Liver (tissue), 9 donors: ENCODE results near the gene FGF12. TPM values are rescaled to one million over a fixed set of nuclear protein-coding genes. Genes with fewer than 3 reads are reported as not detected.

Experiments used
- DNase-seq: peaks from one replicate; pipeline ENCODE4 v3.0.0-alpha.2; 2017; ENCODE audit warnings: low spot score
- H3K27ac ChIP-seq, 2 donors: one replicate each; pipeline ENCODE4 v1.7.0; 2013; ENCODE audit warnings: inconsistent platforms in 2 of 2, low read length in 2 of 2, control low read depth in 1 of 2, low read depth in 1 of 2, mild to moderate bottlenecking in 1 of 2
- H3K27me3 ChIP-seq, 4 donors: one replicate each; pipeline versions ENCODE4 v1.6.1 to v1.7.0; 2013; ENCODE audit warnings: low read length in 3 of 4, inconsistent platforms in 1 of 4, mild to moderate bottlenecking in 1 of 4, moderate library complexity in 1 of 4; ENCODE audit not compliant: control insufficient read depth in 4 of 4, insufficient read depth in 4 of 4
- H3K36me3 ChIP-seq, 4 donors: one replicate each; pipeline versions ENCODE4 v1.6.1 to v1.7.0; 2013; ENCODE audit warnings: low read length in 3 of 4, mild to moderate bottlenecking in 3 of 4, low read depth in 1 of 4, moderate library complexity in 1 of 4; ENCODE audit not compliant: control insufficient read depth in 4 of 4, insufficient read depth in 3 of 4
- H3K4me1 ChIP-seq, 4 donors: one replicate each; pipeline versions ENCODE4 v1.6.1 to v1.7.0; 2013; ENCODE audit warnings: low read length in 3 of 4, mild to moderate bottlenecking in 3 of 4, moderate library complexity in 1 of 4; ENCODE audit not compliant: control insufficient read depth in 4 of 4, insufficient read depth in 4 of 4
- H3K4me3 ChIP-seq, 3 donors: one replicate each; pipeline versions ENCODE4 v1.6.1 to v1.7.0; 2013; ENCODE audit warnings: low read length in 3 of 3, control low read depth in 1 of 3, low read depth in 1 of 3, mild to moderate bottlenecking in 1 of 3
- H3K9ac ChIP-seq, 2 donors: one replicate each; pipeline ENCODE4 v1.7.0; 2013; ENCODE audit warnings: low read length in 2 of 2, mild to moderate bottlenecking in 2 of 2, moderate library complexity in 2 of 2, control low read depth in 1 of 2, low read depth in 1 of 2
- H3K9me3 ChIP-seq, 4 donors: one replicate each; pipeline versions ENCODE4 v1.6.1 to v1.7.0; 2013; ENCODE audit warnings: low read length in 3 of 4; ENCODE audit not compliant: control insufficient read depth in 4 of 4
- EGR1 ChIP-seq, 2 donors: IDR thresholded peaks; 2 replicates each; pipeline ENCODE4 v1.6.1; 2016 to 2018; ENCODE audit warnings: antibody characterized with exemption in 2 of 2, low read depth in 2 of 2
- FOXA1 ChIP-seq: IDR thresholded peaks from 2 replicates; pipeline ENCODE4 v1.6.1; 2016; ENCODE audit warnings: antibody characterized with exemption
- FOXA2 ChIP-seq: IDR thresholded peaks from 2 replicates; pipeline ENCODE4 v1.6.1; 2016; ENCODE audit warnings: antibody characterized with exemption
- GABPA ChIP-seq, 2 donors: IDR thresholded peaks in 1 of 2; conservative IDR thresholded peaks in 1 of 2; 2 replicates each; pipeline ENCODE4 v1.6.1; 2016; ENCODE audit warnings: antibody characterized with exemption in 2 of 2, mild to moderate bottlenecking in 1 of 2, moderate library complexity in 1 of 2
- HNF4A ChIP-seq, 2 donors: conservative IDR thresholded peaks; 2 replicates each; pipeline ENCODE4 v1.6.1; 2016; ENCODE audit warnings: antibody characterized with exemption in 2 of 2, mild to moderate bottlenecking in 2 of 2
- JUND ChIP-seq, 2 donors: IDR thresholded peaks; 2 replicates each; pipeline ENCODE4 v1.6.1; 2016; ENCODE audit warnings: antibody characterized with exemption in 2 of 2
- NR2F2 ChIP-seq: IDR thresholded peaks from 2 replicates; pipeline ENCODE4 v1.6.1; 2016; ENCODE audit warnings: antibody characterized with exemption
- RAD21 ChIP-seq, 2 donors: IDR thresholded peaks; 2 replicates each; pipeline ENCODE4 v1.6.1; 2016; ENCODE audit warnings: antibody characterized with exemption in 2 of 2, mild to moderate bottlenecking in 2 of 2
- RXRA ChIP-seq, 2 donors: IDR thresholded peaks; 2 replicates each; pipeline ENCODE4 v1.6.1; 2017 to 2018; ENCODE audit warnings: antibody characterized with exemption in 2 of 2, mild to moderate bottlenecking in 1 of 2
- SP1 ChIP-seq: IDR thresholded peaks from 2 replicates; pipeline ENCODE4 v1.6.1; 2018; ENCODE audit warnings: antibody characterized with exemption, mild to moderate bottlenecking
- TAF1 ChIP-seq: conservative IDR thresholded peaks from 2 replicates; pipeline ENCODE4 v1.6.1; 2016; ENCODE audit warnings: antibody characterized with exemption, mild to moderate bottlenecking
- YY1 ChIP-seq: IDR thresholded peaks from 2 replicates; pipeline ENCODE4 v1.6.1; 2016; ENCODE audit warnings: antibody characterized with exemption, mild to moderate bottlenecking
- WGBS: extraction: QIAGEN DNeasy Blood & Tissue Kit; methylation state at CpG from one replicate; pipeline ENCODE4 v1.1.7; 2013; 5-methylcytosine and 5-hydroxymethylcytosine counted together
- polyA plus RNA-seq, 2 donors: library from polyadenylated mRNA; stranded (reverse) in 1 of 2; unstranded in 1 of 2; fragments of 200-250 nt in 1 of 2; fragments of >200 nt in 1 of 2; fragmentation: Nextera tagmentation in 1 of 2; extraction: Ambion mirVana in 1 of 2; gene quantifications; one replicate each; pipeline versions ENCODE4 v1.2.1 to v1.2.3, GENCODE V29; 2013 to 2015
- total RNA-seq, 2 donors: library from RNA; depleted of rRNA; stranded (reverse); fragments of >200 nt; gene quantifications; one replicate each; pipeline ENCODE4 v1.2.3, GENCODE V29; 2014
- TF ChIP-seq, protein P1 (sequence below): IDR thresholded peaks from 2 replicates; pipeline ENCODE4 v1.6.1; 2016; ENCODE audit warnings: antibody characterized with exemption
- TF ChIP-seq, protein P2 (sequence below): IDR thresholded peaks from 2 replicates; pipeline ENCODE4 v1.6.1; 2016; ENCODE audit warnings: antibody characterized with exemption
- TF ChIP-seq, protein P3 (sequence below): IDR thresholded peaks from 2 replicates; pipeline ENCODE4 v1.6.1; 2016; ENCODE audit warnings: antibody characterized with exemption, mild to moderate bottlenecking
- TF ChIP-seq, protein P4 (sequence below): IDR thresholded peaks from 2 replicates; pipeline ENCODE4 v1.6.1; 2016; ENCODE audit warnings: antibody characterized with exemption
- TF ChIP-seq, protein P5 (sequence below): fragments of 150-350 bp; IDR thresholded peaks from 2 replicates; pipeline ENCODE4 v1.5.1; 2017; ENCODE audit warnings: improper control_type of control experiment, low read depth, low read length; ENCODE audit not compliant: missing input control
- donor health status: healthy.
- donor health status: healthy.
- donor health status: healthy.
- donor health status: healthy.
- donor health status: healthy.

FGF12 gene
- total and polyA plus RNA-seq, 4 donors, result 0.11 to 0.59 (median 0.19) TPM

DNA sequence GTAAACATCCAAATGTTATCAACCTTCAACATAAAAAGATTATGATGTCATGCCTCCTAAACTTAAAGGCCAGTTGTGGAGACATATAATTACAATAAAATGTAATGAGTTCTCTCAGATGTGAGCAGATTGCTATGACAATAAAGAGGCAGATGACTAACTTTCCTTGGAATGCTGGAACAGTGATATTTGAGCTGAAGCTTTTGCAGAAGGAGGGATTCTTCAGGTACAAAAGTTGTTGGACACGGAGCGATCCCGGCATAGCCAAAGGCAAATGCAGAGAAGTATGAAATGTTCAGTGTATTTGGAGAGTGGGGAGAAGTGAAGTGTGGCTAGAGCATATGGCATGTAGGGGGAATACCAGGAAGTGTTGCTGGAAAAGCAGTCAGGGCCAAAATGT lies 520.1 kb downstream of the FGF12 start:
- Histone ChIP-seq H3K4me1 (no peaks in the 10 kb centered on the region), H3K9me3 (no peaks in the 10 kb centered on the region), H3K9ac (no peak overlapping the region), H3K36me3 (no peaks in the 10 kb centered on the region), H3K27me3 (peaks cover 0 to 11% (median 0%) of the 10 kb centered on the region in 4 donors), H3K4me3 (no peak overlapping the region), H3K27ac (no peak overlapping the region)
- no peak for DNase-seq
- 97% methylated on average over 3 of the region's 3 CpGs for WGBS
- no peak for TF ChIP-seq SP1
- TF ChIP-seq, protein P1, sequence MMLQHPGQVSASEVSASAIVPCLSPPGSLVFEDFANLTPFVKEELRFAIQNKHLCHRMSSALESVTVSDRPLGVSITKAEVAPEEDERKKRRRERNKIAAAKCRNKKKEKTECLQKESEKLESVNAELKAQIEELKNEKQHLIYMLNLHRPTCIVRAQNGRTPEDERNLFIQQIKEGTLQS, result no peak
- TF ChIP-seq RXRA (IDR thresholded peaks at IDR 0.05), result no peak
- TF ChIP-seq, protein P2, sequence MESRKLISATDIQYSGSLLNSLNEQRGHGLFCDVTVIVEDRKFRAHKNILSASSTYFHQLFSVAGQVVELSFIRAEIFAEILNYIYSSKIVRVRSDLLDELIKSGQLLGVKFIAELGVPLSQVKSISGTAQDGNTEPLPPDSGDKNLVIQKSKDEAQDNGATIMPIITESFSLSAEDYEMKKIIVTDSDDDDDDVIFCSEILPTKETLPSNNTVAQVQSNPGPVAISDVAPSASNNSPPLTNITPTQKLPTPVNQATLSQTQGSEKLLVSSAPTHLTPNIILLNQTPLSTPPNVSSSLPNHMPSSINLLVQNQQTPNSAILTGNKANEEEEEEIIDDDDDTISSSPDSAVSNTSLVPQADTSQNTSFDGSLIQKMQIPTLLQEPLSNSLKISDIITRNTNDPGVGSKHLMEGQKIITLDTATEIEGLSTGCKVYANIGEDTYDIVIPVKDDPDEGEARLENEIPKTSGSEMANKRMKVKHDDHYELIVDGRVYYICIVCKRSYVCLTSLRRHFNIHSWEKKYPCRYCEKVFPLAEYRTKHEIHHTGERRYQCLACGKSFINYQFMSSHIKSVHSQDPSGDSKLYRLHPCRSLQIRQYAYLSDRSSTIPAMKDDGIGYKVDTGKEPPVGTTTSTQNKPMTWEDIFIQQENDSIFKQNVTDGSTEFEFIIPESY, result no peak
- TF ChIP-seq, protein P3, sequence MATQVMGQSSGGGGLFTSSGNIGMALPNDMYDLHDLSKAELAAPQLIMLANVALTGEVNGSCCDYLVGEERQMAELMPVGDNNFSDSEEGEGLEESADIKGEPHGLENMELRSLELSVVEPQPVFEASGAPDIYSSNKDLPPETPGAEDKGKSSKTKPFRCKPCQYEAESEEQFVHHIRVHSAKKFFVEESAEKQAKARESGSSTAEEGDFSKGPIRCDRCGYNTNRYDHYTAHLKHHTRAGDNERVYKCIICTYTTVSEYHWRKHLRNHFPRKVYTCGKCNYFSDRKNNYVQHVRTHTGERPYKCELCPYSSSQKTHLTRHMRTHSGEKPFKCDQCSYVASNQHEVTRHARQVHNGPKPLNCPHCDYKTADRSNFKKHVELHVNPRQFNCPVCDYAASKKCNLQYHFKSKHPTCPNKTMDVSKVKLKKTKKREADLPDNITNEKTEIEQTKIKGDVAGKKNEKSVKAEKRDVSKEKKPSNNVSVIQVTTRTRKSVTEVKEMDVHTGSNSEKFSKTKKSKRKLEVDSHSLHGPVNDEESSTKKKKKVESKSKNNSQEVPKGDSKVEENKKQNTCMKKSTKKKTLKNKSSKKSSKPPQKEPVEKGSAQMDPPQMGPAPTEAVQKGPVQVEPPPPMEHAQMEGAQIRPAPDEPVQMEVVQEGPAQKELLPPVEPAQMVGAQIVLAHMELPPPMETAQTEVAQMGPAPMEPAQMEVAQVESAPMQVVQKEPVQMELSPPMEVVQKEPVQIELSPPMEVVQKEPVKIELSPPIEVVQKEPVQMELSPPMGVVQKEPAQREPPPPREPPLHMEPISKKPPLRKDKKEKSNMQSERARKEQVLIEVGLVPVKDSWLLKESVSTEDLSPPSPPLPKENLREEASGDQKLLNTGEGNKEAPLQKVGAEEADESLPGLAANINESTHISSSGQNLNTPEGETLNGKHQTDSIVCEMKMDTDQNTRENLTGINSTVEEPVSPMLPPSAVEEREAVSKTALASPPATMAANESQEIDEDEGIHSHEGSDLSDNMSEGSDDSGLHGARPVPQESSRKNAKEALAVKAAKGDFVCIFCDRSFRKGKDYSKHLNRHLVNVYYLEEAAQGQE, result no peak
- no peak for TF ChIP-seq FOXA1
- TF ChIP-seq JUND (IDR thresholded peaks at IDR 0.05), result no peak
- TF ChIP-seq YY1, result no peak
- TF ChIP-seq RAD21 (IDR thresholded peaks at IDR 0.05), result no peak
- TF ChIP-seq TAF1, result no peak
- no peak for TF ChIP-seq FOXA2
- TF ChIP-seq, protein P4, sequence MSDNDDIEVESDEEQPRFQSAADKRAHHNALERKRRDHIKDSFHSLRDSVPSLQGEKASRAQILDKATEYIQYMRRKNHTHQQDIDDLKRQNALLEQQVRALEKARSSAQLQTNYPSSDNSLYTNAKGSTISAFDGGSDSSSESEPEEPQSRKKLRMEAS, result no peak
- TF ChIP-seq HNF4A (conservative IDR thresholded peaks at IDR 0.05), result no peak
- TF ChIP-seq NR2F2, result no peak
- no peak for TF ChIP-seq EGR1 (IDR thresholded peaks at IDR 0.05; ENCODE audit: low read depth in 2 of 2)

DNA sequence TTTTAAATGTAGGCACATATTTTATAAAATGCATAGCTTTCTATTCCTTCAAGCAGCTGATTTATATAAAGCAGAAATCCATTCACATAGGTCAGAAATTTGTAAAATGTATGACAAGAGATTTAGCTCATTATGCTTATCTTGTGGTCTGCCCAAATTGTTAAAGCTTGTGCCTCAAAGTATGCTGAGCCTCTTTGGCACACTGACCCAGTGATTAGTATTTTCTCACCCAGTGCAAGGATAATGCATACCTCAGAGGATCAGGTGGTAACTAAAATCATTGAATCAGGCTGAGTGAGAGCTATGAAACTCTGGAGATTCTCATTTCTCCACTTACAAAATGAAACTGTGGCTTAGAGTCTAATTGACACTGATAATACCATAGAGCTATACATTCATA lies 533.3 kb downstream of the FGF12 start:
- no peaks in the 10 kb centered on the region for H3K9me3 ChIP-seq
- H3K4me3 ChIP-seq, result no peak overlapping the region
- no peaks in the 10 kb centered on the region for H3K4me1 ChIP-seq
- TF ChIP-seq, protein P4, result no peak
- TF ChIP-seq, protein P1, result no peak
- TF ChIP-seq GABPA (IDR thresholded peaks at IDR 0.05 in 1 of 2, conservative IDR thresholded peaks at IDR 0.05 in 1 of 2), result no peak
- TF ChIP-seq YY1, result no peak
- TF ChIP-seq, protein P5, sequence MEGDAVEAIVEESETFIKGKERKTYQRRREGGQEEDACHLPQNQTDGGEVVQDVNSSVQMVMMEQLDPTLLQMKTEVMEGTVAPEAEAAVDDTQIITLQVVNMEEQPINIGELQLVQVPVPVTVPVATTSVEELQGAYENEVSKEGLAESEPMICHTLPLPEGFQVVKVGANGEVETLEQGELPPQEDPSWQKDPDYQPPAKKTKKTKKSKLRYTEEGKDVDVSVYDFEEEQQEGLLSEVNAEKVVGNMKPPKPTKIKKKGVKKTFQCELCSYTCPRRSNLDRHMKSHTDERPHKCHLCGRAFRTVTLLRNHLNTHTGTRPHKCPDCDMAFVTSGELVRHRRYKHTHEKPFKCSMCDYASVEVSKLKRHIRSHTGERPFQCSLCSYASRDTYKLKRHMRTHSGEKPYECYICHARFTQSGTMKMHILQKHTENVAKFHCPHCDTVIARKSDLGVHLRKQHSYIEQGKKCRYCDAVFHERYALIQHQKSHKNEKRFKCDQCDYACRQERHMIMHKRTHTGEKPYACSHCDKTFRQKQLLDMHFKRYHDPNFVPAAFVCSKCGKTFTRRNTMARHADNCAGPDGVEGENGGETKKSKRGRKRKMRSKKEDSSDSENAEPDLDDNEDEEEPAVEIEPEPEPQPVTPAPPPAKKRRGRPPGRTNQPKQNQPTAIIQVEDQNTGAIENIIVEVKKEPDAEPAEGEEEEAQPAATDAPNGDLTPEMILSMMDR, result no peak
- TF ChIP-seq FOXA1, result no peak
- TF ChIP-seq TAF1, result no peak
- TF ChIP-seq SP1, result no peak
- TF ChIP-seq RXRA (IDR thresholded peaks at IDR 0.05), result no peak
- TF ChIP-seq JUND (IDR thresholded peaks at IDR 0.05), result no peak
- no peak for TF ChIP-seq NR2F2
- TF ChIP-seq, protein P3, result no peak
- TF ChIP-seq RAD21 (IDR thresholded peaks at IDR 0.05), result no peak
- TF ChIP-seq HNF4A (conservative IDR thresholded peaks at IDR 0.05), result no peak
- H3K27ac ChIP-seq, result no peak overlapping the region
- DNase-seq, result no peak
- no peaks in the 10 kb centered on the region for H3K36me3 ChIP-seq
- H3K27me3 ChIP-seq, result no peaks in the 10 kb centered on the region
- no peak overlapping the region for H3K9ac ChIP-seq
